Activated CD8-positive, alpha-beta memory T cell treated with anti-CD3 and anti-CD28 coated beads, Interleukin-2, amount 50 U/mL, for 24 hours (primary cell): ENCODE measurements around the gene APOOL.

Experiments
- DNase-seq: peaks from one replicate; pipeline ENCODE4 v3.0.0-alpha.2; 2020; ENCODE audit errors: extremely low read depth

Gene APOOL

DNA sequence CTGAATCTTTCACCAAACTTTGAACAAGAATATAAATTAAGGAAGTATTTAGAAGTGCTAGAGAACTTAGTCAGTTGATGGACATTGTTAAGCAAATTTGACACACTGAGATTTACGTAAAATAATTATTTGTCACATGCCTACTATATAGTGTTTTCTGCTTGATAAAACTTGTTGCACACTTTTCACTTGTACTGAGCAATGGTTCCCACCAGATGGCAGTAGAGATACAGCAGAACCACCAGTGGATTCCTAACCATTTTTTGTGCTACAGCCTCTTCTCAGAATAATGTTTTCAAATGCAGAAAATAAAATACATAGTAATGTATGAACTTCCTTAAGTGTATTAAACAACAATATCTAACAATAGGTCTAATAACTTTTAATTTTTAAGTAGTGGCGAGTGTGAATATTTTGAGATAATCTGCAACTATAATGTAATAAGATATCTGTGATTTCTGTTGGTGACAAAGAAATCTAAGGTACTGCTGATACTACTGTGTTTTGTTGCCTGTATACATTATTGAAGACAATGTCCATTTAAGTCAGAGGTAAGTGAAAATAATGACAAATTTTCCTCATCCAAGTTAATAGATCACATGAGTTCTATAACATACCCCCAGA, 81.2 kb downstream of the APOOL start:
- no peak for DNase-seq

DNA sequence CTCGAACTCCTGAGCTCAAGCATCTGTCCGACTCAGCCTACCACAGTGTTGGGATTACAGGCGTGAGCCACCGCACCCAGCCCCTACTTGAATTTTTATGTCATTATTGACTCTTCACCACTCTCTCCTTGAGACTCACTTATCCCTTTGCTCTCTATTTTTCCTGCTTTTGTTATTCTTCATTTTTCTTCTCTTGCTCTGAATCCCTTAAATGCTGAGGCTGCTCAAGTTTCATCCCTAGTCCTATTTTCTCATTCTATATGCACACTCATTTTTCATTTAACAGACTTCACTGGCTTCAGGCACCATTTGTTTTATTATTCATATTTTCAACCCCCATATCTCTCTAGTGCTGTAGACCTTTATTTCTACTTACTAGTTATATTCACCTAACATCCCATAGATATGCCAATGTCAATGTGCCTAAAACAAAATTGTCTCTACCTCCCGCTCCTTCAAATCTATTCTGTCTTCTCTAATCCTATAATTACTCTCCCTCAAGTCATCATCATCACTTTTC, 85.7 kb downstream of the APOOL start:
- DNase-seq = no peak

DNA sequence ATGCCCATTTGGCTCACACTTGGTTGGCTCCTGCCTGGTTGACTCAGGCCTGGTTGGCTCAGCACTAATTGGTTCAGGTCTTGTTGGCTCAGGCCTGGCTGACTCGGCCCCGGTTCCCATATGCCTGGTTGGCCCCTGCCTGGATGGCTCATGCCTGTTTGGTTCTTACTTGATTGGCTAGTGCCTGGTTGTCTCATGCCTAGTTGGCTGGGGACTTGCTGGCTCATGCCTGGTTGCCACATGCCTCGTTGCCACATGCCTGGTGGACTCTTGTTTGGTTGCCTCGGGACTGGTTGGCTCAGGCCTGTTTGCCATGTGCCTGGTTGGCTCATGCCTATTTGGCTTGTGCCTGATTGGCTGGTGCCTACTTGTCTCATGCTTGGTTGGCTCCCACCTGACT, 103.7 kb downstream of the APOOL start:
- DNase-seq = no peak

DNA sequence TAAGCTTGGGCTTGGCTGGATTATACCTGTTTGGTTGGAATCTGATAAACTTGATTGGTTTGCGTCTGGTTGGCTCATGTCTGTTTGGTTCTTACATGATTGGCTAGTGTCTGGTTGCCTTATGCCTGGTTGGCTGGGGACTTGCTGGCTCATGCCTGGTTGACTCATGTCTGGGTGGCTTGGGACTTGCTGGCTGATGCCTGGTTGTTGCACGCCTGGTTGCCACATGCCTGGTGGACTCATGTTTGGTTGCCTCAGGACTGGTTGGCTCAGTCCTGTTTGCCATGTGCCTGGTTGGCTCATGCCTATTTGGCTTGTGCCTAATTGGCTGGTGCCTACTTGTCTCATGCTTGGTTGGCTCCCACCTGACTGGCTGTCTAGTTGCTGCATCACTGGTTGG, 104.5 kb downstream of the APOOL start:
- no peak for DNase-seq

DNA sequence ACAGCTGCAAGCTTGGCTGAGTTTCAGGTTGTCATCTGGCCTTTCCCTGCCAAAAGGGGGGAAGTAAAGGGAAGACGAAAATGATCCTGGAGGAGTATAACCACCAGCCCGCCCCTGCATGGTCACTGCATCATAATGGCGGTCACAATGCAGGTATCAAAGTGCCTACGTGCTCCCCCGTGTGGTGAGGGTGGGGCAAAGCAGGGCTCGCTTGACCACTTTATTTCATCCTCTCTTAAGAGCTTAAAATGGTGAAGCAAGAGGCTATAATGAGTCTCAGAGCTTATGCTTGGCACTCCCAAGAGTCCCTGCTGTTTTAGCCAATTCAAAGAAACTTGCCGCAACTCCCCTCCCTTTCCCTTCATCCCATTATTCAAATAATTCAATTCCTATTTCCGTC, 105.6 kb downstream of the APOOL start:
- no peak for DNase-seq

DNA sequence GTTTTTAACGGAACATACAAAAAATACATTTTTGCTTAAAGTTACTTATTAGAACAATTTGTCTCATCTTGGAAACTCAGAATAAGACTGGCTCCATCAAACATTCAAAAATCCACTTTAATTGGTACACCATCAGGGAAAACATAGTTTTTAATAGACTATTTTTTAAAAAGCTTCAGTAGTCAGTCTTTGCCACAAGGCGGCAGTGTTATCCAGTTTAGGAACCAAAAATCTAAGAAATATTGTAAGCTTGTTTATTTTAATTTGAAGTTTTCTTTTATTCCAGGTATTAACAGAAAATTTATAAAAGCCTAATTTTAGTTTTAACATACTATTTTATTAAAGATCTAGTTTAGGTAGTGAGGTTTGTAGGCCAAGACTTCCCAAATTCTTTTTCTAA, 107.7 kb downstream of the APOOL start:
- DNase-seq = no peak

DNA sequence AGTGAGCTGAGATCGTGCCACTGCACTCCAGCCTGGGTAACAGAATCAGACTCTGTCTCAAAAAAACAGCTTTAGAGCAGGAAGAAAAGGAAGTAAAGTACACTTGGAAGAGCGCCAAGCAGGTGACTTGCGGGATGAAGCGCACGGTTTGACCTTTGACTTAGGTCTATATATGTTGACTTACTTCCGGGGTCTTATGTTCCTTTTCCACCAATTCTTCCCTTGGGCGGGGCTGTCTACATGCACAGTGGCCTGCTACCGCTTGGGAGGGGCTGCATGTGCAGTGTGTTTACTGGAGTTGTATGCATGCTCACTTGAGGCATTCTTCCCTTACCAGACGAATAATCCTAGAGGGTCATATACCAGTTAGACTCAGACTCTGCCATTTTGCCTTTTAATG, 108.6 kb downstream of the APOOL start:
- no peak for DNase-seq

DNA sequence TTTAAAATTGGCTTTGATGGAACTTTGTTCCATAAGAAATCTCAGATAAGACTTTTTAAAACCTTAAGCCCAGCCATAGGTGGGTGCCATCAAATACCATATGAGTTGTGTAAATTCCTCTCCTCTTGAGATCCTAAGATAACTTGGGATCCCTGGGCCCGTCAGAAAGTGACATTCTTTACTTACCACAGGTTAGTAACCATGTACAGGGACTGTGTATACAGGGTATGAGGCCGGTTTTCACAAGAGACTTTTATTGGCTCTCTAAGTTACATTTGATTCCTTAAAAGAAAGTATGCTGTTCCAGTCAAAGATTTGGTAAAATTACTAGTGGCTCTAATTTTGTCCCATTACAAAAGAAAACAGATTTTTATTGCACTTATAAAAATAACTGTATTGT, 110.1 kb downstream of the APOOL start:
- DNase-seq = no peak

DNA sequence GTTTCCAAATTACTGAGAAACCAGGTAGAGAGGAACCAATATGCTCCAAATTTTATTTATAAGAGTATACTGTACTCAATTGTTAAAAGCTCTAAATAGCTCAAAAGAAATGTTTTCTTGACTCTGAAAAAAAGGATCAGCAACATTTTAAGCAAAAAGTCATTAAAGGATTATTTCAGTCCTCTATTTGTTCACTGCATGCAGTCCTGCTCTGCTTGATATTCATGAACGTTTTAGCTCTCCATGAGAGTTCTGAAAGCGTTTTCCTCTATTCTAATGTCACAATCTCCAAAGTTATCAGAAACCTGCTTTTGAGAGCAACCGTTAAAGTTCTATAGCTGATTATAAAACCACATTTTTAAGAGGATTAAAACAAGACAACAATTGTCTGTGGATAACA, 110.5 kb downstream of the APOOL start:
- DNase-seq = no peak

DNA sequence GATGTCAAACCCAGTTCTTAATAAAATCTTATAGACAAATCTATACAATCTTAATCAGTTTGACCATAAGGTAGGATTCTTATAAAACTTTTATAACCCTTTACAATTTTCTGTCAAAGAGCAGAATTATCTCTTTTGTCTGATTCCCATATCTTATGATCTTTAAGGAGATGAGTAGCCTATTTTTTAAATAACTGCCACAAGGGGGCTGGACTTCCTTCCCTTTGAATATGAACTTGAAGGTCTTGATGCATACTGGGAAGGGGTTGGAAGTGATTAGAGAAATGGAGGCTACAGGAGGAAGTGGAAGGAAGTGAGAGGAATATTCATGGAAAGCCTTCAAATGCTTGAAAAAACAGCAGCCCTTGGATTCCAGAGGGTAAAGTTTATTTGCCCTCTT, 111.1 kb downstream of the APOOL start:
- no peak for DNase-seq

DNA sequence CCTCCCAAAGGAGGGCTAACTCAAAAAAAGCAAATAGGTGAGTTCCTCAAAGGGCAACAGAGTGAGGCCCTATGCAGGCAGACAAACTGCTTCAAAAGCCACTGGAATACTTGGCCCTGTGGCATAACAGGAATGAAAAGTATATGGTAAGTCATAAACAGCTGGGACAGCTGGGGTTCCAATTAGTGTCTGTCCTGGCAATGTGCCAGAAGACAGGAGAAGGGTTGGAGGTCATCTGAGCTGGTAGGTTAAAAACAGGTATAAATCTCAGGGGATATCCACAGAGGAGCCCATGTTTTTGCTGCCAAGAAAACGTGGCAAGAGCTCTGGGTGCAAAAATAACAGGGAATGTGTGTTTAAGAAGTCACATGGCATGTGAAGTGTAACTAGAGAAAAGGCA, 111.6 kb downstream of the APOOL start:
- DNase-seq = no peak

DNA sequence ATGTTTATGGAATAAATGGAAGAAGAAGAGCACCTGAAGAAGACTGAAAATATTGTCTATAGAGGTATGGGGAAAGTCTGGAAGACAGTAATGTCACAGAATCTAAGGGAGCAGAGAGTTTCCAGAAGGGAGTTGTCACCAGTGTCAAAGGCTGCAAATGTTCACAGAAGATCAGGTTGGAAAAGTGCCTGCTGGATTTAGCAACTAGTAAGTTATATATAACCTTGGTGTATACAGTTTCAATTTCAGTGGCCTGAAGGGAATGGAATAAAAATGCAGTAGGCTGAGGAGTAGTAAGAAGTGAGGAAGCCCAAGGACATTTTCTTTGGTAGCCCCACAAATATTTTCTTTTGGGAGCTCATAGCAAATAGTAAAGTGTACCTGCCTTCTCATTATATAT, 132.7 kb downstream of the APOOL start:
- DNase-seq = no peak

DNA sequence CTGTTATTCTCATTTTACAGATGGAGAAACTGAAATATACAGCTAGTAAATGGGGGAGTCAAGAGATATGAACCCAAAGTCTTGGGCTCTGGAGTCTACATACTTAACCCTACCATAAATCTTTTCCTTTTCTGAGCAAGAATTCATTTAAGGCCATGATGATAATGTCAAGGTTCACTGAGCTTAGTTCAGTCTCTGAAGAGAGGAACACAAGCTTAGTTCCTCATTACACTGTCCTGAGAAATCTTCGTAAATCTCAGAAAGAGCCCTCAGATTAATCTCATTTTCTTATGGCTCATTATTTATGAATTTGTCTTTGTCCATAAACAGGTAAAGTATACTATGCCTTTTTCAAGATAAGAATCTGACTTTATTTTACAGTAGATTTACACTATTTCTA, 135.7 kb downstream of the APOOL start:
- no peak for DNase-seq

DNA sequence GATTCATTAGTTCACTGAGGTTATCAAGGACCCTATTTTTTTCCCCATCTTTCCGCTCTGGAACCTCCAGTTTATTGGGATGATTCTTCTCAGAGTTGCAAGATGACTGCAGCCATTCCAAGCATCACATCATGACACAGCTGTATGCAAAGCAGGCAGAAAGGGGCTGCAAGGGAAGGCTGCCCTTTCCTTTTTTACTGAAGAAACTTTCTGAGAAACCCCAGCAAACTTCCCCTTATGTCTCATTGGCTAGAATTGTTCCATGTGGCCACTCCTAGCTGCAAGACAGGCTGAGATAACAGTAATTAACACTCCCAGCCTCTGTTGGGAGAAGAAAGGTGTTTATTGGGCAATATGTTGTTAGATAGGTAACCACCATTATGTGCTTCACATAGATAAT, 137.3 kb downstream of the APOOL start:
- DNase-seq = no peak
